Activated CD4-positive, alpha-beta T cell treated with anti-CD3 and anti-CD28 coated beads, Interleukin-2, amount 50 U/mL, for 24 hours (primary cell): Measurements from ENCODE around the gene RABGGTA.
"Not testable (repeated sequence)": the region's sequence is repeated elsewhere in the genome, so short reads cannot be mapped to it uniquely, and the experiment has no call there.

Experiments
- DNase-seq, 2 donors: peaks; one replicate each; pipeline ENCODE4 v3.0.0-alpha.2; 2020; ENCODE audit warnings: low read depth in 1 of 2, low spot score in 1 of 2

RABGGTA gene

DNA sequence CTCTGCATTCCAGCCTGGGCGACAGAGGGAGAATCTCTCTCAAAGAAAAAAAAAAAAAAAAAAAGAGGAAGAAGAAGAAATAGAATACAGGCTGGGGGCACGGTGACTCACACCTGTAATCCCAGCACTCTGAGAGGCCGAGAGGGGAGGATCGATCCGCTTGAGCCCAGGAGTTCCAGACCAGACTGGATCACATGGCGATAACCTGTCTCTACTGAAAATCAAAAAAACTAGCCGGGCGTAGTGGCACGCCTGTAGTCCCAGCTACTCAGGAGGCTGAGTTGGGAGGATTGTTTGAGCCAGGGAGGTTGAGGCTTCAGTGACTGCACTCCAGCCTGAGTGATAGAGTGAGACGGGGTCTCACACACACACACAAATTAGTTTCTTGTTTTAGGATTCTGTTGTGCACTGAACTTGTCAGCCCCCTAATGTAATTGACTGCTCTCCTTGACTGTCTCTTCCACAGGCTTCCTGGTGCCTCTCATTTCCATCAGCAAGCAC lies 28.0 kb downstream of the RABGGTA start:
- no peak for DNase-seq

DNA sequence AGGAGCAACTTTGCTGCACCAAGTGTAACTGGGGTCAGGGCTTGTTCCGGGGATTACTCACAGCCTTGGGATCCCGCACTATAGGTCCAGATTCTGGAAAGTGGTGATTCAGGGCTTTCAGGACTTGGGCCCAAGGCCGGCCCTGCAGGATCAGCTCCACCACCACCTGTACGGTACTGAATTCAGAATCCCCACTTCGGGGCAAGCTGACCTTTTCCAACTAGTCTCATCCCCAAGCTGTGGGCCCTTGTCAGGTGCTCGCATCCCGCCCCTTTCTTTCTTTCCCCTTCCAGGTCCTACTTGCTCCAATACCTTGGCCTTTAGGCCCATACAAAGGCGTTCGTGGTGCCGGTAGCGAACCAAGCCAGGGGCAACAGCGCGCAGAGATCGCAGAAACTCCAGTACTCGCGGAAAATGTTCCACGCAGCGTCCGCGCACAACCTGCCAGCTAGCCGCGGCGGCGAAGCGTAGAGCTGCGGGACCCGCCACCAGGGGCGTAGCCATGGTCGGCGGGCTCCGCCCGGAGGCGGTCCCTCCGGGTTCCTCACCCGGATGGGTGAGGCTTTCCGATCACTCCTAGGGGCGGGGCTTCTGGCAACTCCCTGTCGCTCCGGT lies 29.5 kb downstream of the RABGGTA start:
- peak in 1 of 2 donors; percentile 91 for DNase-seq

DNA sequence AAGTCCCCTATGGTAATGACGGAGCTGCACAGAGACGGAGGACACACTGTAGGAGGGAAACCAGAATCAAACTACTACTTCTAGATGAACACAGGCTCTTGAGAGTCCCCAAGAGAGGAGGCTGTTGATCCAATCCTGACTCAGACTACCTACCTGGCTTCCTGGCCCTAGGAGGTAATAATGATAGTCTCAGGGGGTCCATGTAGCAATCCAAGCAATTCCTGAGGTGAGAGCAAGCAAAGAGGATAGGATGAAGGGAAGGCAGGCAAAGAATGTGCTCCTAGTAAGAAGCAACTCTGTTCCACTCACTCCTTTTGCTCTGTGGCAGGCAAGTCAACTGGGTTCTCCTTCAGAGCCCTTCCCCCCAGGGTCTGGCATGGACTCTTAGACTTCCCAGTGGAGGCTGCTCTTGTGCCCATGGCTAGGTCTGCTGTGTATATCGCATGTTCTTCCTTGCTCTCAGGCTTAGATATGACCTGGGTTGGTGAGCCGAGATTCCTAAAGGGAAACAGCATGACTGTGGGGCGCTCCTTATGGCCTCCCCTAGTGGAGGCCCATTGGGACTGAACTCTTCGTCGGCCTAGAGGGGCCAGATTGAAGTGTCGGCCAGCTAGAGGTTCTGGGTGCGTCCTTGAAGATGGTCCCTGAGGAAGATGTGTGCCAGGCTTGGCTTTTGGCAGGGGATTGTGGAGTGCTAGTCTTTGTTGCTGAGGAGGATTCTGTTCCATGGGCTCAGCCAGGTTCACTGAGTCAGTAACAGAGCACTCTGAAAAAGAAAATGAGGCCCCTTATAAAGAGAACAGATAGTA lies 31.1 kb downstream of the RABGGTA start:
- no peak for DNase-seq

DNA sequence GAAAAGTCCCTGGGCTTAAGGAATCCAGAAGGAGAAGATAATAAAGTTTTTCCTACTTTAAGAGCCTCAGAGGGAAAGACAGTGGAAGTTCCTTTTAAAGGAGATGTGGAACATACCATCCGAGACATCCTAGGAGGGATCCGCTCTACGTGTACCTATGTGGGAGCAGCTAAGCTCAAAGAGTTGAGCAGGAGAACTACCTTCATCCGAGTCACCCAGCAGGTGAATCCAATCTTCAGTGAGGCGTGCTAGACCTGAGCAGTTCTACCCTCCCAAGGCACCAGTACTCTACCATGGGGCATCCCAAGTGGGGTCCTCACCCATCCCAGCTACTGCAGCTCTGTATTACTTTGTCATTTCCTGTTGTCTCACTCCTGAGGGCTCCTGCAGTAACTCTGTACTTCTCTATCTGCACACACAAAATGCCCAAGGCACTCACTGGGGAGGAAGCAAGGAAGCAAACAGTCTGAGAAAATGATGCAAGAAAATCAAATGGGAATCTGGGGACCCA lies 32.8 kb downstream of the RABGGTA start:
- no peak for DNase-seq

DNA sequence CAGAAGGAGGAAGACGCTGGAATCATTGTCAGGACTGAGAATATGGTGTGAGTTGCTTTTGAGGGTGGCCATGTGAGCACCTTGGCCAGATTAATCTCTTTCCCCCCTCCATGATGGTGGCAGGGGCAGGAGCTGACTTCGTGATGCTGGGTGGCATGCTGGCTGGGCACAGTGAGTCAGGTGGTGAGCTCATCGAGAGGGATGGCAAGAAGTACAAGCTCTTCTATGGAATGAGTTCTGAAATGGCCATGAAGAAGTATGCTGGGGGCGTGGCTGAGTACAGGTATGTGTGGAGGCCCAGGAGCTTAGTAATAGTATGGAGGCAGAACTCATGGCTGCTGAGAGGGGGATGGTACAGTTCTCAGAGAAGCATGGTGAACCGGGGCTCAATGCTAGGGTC lies 33.3 kb downstream of the RABGGTA start:
- DNase-seq: no peak

DNA sequence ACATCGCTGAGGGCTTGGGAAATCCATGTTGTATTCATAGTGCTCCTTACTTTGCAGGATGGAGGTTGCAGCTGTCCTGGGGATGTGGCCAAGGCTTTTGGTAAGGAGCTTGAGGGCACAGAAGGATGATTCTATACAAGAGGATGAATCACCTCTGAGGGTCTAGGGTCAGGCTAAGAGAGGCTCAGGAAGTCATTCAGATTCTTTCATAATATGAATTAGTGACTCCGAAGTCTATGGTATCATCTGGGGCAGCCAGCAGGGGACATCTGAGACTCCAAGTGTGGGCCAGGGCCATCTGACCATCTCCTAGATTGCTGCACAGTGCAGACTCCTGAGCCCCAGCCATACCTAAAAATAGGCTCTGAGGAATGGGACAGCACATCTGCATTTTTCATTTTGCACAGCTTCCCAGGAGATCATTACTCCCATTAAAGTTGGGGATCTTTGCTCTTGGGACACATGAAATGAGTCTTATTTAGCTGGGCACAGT lies 33.9 kb downstream of the RABGGTA start:
- no peak for DNase-seq

DNA sequence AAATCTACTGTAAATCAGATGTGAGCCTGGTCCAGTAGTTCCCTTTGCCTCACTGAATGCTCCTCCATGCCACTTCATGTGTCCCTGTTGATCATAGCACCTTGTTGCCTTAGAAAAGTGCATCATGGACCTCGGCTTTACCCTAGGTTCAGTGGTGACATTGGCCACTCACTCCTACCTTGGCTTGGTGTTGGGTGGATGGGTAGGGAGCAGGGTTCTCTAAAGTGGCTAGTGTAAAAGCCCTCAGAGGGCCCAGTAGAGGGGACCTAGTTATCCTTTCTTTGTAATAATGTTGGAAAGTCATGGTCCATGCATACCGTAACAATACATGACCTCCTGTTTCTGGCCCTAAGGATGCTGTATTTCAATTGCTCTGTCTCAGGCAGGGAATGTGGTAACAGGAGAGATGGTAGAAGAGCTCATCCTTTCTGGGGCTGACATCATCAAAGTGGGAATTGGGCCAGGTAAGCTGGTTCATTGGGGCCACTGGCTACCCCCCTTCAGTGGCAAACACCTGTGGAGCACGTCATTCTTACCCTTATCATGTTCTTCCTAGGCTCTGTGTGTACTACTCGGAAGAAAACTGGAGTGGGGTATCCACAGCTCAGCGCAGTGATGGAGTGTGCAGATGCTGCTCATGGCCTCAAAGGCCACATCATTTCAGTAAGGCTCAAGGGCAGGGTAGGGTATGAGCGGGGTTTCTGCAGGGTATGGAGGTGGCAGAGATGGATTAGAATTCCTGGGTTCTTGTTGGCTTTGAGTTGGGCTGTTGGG lies 34.5 kb downstream of the RABGGTA start:
- no peak for DNase-seq

DNA sequence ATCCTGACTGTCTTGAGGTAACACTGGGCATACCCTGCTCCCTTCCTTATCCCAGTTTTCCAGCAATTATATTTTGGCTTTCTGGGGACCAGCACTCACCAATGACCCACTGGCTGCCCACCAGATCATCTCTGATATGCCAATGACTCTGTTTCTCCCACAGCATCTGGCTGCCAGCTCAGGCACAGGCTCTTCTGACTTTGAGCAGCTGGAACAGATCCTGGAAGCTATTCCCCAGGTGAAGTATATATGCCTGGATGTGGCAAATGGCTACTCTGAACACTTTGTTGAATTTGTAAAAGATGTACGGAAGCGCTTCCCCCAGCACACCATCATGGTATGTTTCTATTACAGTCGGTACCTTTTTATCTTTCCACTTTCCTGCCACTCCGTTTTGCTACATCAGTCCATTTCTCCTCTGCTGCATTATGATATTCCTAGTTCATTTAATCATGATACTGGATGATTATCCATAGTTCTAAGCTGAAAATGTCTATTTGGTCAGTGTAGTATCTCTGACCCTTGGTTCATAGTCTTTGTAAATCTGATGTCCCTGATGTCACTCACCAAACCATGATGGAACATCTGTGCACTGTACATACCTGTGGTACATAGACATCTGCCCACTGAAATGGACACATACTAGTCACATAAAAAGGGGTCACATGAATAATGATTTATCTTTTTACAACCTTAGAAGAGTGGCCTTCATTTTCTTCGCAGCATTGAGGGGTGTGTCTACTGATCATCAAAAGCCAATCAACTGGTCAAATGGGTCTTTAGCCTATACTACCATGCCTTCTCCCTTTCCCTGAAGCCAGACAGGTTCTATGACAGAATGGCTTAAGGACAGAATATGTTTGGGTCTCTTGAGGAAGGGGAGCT lies 35.4 kb downstream of the RABGGTA start:
- DNase-seq: no peak

DNA sequence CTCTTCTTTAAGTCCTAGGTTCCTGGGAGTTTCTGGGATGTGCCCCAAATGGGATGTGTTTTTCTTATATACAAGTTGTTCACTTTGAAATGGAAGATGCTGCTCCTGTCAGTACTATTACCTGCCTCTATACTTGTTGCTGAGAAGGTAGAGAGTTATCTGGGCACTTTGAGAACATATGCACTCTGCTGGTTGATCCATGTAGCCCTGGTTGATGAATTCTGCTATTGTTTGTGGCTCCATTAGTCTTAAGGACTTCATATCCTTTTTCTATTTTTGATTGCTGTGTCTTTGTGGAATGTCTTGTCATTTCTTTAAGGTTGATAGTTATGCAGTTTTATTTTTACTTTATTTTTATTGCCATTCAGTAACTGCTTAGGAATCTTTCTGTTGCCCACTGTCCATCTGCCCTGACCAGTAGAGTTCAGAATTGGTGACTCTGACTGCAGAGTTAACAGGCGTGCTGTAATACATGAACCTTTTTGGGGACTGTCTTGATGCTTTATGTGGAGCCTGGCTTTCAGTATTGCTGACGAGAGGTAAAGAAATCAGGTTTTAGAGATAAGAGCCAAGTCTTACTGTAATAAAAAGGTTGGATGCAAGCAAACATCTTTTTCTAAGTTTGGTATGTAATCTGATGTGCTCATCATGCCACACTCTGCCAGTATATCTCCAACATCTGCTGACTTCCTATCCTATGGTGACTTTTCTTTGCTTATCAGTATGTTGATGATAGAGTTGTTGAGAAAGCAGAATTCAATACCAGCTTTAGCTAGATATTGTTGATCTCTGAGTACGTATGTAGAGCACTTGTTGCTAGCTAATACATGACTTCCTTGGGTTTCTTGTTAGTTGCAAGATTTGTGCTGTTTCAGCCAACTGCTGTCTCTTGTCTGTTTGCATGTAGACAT lies 37.0 kb downstream of the RABGGTA start:
- no peak for DNase-seq

DNA sequence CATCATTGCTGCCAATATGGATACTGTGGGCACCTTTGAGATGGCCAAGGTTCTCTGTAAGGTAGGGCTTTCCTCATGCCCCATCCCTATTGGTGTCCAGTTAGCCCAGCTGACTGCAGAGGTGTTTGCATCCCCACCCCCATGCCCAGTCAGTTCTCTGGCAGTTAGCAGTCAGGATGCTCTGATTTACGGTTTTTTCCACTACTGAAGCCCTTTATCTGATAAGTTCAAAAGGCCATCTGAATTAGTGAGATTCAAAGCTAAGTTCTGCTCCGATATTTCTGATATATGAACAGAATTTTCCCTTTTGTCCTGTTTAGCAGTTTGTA lies 37.9 kb downstream of the RABGGTA start:
- DNase-seq: no peak

DNA sequence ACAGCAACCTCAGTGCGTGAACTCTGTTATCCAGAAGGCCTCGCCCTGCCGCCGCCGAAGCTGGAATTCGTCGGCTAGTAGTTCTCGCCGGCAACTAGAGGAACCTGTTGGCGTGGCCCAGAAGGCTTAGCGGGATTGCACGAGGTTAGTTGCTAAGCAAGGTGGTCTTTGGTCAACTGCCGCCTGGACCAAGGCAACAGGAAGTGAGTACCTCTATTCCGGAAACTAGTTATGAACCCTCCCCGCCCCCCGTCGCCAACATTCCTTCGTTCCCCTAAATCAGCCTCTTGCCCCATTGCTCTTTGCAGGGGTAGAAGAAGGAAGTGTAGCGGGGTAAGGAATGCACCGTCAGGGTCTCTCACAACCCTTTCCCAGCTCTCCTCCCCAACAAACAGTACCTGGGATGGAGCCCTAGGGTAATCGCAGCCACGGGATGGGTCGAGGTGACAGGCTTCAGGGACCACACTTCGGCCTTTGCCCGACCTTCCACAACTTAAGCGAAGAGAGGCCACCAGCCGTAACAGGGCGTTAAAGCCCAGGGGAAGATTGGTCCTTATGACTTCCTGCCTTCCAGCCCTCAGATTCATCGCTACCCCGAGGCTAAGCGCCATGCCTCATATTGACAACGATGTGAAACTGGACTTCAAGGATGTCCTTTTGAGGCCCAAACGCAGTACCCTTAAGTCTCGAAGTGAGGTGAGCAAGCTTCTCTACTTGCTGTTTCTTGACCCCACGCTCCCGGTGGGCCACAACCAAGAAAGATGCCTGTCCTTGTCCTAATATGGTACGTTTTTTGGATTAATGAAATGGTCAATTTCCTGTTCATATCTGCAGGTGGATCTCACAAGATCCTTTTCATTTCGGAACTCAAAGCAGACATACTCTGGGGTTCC lies 38.5 kb downstream of the RABGGTA start, which contains the start of gene GMPR2:
Gene GMPR2 (plus strand): TSS at position 285 of the 893 bp plus-strand sequence. CDS start 325 bp downstream, at position 610.
- no peak for DNase-seq

DNA sequence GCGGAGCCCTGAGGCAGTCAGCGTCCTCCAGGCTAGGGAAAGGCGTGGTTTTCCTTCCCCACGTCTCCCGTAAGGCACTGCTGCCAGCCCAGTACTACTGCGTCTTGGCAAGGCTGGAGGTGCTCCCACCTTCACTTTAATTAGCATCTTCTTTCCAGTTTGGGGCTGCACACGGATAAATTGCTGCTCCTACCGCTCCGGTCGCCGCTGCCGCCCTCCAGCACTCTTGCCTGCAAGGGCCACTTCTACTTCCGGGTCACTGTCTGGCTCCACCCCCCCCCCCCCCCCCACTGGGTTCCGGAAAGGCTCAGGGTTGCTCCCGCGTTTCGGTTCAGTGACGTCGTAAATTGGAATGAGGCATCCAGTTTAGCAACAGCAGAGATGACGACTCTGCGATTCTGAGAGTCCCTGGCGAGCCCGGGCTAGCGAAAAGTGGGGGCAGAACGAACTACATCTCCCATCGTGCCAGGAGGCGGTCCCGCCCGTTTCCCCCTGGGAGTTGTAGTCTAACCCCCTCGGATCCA lies 39.2 kb downstream of the RABGGTA start, which contains the start of gene NEDD8:
Gene NEDD8 (minus strand): TSS at position 247 of the 524 bp plus-strand sequence. CDS start 100 bp downstream, at position 147.
- DNase-seq: peak; percentile 83 to 91

DNA sequence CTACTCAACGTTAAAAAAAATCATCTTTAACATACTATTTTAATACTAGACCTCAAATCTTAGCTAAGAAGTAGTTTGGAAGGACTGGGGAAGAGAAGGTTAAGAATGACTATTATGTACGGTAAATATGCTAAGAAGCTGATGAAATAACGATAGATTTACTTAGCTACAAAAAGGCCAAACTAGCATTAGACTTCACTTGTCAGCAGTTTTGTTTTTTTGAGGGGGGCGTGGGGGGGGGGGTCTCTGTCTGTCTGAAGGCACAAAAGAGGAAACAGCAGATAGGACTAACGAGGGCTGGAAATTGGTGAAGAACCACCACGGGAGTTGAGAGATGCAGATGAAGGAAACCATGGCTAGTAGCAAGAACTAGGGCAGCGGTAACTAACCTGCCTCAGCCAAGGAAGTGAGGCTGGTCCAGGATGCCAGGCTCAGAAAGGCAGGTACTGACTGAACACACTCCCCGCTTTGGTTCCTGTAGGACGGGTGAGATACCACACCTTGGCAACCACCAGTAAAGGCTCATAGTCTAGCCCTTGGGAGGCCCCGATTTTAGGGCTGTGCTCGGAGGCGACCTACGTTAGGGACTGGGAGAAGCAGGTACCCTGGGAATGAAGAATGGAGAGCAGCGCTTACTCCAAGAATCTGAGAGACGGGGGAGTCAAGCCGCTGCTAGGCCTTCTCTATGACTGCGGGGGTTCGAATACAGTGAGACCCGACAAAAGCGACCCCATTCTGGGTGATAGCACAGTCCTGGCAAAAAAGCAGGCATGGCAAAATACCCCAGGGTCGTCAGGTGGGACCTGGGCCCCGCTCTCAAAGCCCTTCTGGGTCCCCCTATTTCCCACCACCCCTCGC lies 39.9 kb downstream of the RABGGTA start:
- DNase-seq: peak in 1 of 2 donors; percentile 15

DNA sequence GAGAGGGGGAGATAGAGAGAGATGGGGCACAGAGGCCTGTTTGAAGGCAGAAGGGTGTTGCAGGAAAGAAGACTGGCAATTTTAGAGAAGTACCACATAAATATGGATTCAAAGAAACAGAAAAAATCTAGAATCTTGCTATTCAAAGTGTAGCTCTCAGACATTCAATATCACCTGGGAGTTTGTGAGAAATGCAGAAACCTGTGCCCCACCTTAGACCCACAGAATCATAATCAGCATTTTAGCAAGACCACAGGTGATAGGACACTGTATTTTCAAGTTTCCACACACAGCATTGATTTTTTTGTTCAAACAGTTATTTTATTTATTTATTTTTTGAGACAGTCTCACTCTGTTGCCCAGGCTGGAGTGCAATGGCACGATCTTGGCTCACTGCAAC lies 42.5 kb downstream of the RABGGTA start:
- no peak for DNase-seq

DNA sequence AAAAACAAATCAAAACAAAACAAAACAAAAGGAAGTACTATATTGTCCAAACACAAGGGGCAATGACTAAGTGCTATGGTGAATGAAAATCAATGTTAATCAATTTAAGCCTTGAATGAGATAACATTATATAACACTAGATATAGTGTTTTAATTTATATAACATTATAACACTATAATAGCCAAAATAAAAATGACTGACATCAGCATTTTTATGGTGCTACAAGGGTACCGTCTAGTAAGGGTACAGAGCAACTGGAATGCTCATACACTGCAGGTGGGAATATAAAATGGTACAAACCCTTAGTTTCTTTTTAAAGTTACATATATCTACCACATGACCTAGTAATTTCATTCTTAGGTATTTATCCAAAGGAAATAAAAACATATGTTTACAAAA lies 44.9 kb downstream of the RABGGTA start:
- no peak for DNase-seq

DNA sequence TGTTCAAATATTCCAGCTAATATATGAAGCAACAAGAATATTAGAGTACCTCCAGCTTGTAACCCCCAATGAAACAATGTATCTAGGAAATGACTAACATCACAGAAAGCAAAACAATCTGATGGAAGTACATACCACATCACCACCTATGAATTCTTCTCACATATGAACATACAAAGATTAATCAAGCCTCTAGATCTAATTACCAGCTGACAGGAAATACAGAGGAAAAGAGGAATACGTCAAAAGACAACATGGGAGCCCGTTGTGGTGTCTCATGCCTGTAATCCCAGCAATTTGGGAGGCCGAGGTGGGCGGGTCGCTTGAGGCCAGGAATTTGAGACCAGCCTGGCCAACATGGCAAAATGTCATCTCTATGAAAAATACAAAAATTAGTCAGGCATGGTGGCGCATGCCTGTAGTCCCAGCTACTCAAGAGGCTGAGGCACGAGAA lies 46.8 kb downstream of the RABGGTA start:
- DNase-seq: no peak

DNA sequence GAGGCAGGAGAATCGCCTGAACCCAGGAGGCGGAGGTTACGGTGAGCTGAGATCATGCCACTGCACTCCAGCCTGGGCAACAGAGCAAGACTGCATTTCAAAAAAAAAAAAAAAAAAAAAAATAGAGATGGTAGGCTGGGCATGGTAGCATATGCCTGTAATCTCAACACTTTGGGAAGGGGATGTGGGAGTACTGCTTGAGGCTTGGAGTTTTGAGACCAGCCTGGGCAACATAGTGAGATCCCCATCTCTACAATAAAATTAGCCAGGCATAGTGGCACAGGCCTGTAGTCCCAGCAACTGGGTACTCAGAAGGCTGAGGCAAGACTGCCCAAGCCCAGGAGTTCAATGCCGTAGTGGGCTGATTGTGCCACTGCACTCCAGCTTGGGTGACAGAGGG lies 48.4 kb downstream of the RABGGTA start:
- not testable (repeated sequence) for DNase-seq
